K562 (cell line): ENCODE results near the gene SMC6. TPM values are rescaled to one million over a fixed set of nuclear protein-coding genes. Genes with fewer than 3 reads are reported as not detected.

Source experiments
- ATAC-seq: fragments of 200-7000 bp; cut with Tn5 transposase; 3 replicates; pipeline ENCODE4 v1.9.1; 2020; ENCODE audit warnings: moderate library complexity
- BruUV-seq: library from RNA; stranded (reverse); fragments of 400-500 nt; replicated peaks from 2 replicates; lab custom pipeline; 2021; lab: Mats Ljungman, UMichigan
- CTCF ChIA-PET: fragments of 300-600 bp; formaldehyde crosslinking; extraction: SDS; loops from one replicate; lab custom pipeline; 2021; ENCODE audit warnings: low intra/inter-chr PET ratio; lab: Yijun Ruan, JAX
- POLR2A ChIA-PET: fragments of 300-600, 350-650 bp; sonication (Branson Sonifier 250); formaldehyde crosslinking; extraction: SDS; loops from one replicate; lab custom pipeline; 2021; ENCODE audit warnings: antibody characterized with exemption, inconsistent platforms; lab: Yijun Ruan, JAX
- DNase-seq, 4 experiments: peaks; one replicate each; pipeline versions ENCODE4 v3.0.0 to v3.0.0-alpha.2; 2011 to 2018; ENCODE audit warnings: low spot score in 3 of 4, mixed read lengths in 3 of 4; ENCODE audit errors: extremely low read depth in 1 of 4
- FAIRE-seq: peaks from 2 replicates; lab custom pipeline; 2011; peaks lifted over from hg19 to GRCh38; lab: Jason Lieb, UNC
- H2AFZ ChIP-seq: 2 replicates; pipeline ENCODE4 v1.6.0; 2011; ENCODE audit warnings: low read depth, low read length, control low read depth, inconsistent platforms
- H3K27ac ChIP-seq: fragments of 200-600 bp; 3 replicates; pipeline ENCODE4 v1.8.0; 2011; ENCODE audit warnings: low read depth, mild to moderate bottlenecking, control low read depth, inconsistent platforms, low read length, moderate library complexity, mixed read lengths; ENCODE audit errors: extremely low read depth
- H3K27me3 ChIP-seq, 2 experiments: fragments of 300-600 bp in 1 of 2; 2 replicates in 1 of 2; 3 replicates in 1 of 2; pipeline versions ENCODE4 v1.6.0 to v1.8.0; 2011; ENCODE audit warnings: inconsistent platforms in 2 of 2, low read length in 2 of 2, mild to moderate bottlenecking in 1 of 2, mixed read lengths in 1 of 2, moderate library complexity in 1 of 2; ENCODE audit not compliant: control insufficient read depth in 2 of 2, insufficient read depth in 2 of 2
- H3K36me3 ChIP-seq: fragments of 300-600 bp; 3 replicates; pipeline ENCODE4 v1.8.0; 2011; ENCODE audit warnings: mild to moderate bottlenecking, low read length, inconsistent platforms; ENCODE audit not compliant: control insufficient read depth, insufficient read depth
- H3K4me1 ChIP-seq, 2 experiments: fragments of 200-600 bp in 1 of 2; replicated peaks in 1 of 2; 2 replicates in 1 of 2; 3 replicates in 1 of 2; pipeline versions ENCODE4 v1.5.1 to v1.8.0; 2011; ENCODE audit warnings: inconsistent platforms in 2 of 2, low read length in 2 of 2, mild to moderate bottlenecking in 1 of 2, mixed read lengths in 1 of 2, moderate library complexity in 1 of 2; ENCODE audit not compliant: control insufficient read depth in 2 of 2, insufficient read depth in 2 of 2
- H3K4me2 ChIP-seq: 2 replicates; pipeline ENCODE4 v1.6.1; 2011; ENCODE audit warnings: low read length, control low read depth, inconsistent platforms, mixed read lengths; ENCODE audit not compliant: insufficient read depth
- H3K4me3 ChIP-seq: fragments of 200-600 bp; sonication (generic), shearing (Covaris generic); 2 replicates; pipeline ENCODE4 v1.5.1; 2016; ENCODE audit warnings: control low read depth, inconsistent platforms
- H3K79me2 ChIP-seq: fragments of 200-600 bp; 3 replicates; pipeline ENCODE4 v1.8.0; 2011; ENCODE audit warnings: low read length, inconsistent platforms; ENCODE audit not compliant: control insufficient read depth, insufficient read depth
- H3K9ac ChIP-seq, 2 experiments: 2 replicates each; pipeline versions ENCODE4 v1.6.0 to v1.6.1; 2011; ENCODE audit warnings: low read depth in 2 of 2, low read length in 2 of 2, control low read depth in 1 of 2, inconsistent platforms in 1 of 2, mild to moderate bottlenecking in 1 of 2, mixed read lengths in 1 of 2; ENCODE audit not compliant: insufficient read depth in 1 of 2
- H3K9me1 ChIP-seq: one replicate; pipeline ENCODE4 v1.6.0; 2011; ENCODE audit warnings: inconsistent platforms, mild to moderate bottlenecking, low read length, moderate library complexity; ENCODE audit not compliant: control insufficient read depth, insufficient read depth
- H3K9me3 ChIP-seq: replicated peaks from 2 replicates; pipeline ENCODE4 v1.5.1; 2011; ENCODE audit warnings: low read depth, low read length, inconsistent platforms; ENCODE audit not compliant: control insufficient read depth, insufficient read depth
- H4K20me1 ChIP-seq: replicated peaks from 2 replicates; pipeline ENCODE4 v1.6.1; 2011; ENCODE audit warnings: low read length, inconsistent platforms, mixed read lengths; ENCODE audit not compliant: control insufficient read depth, insufficient read depth
- BHLHE40 ChIP-seq: IDR thresholded peaks from 2 replicates; pipeline ENCODE4 v1.6.1; 2011; ENCODE audit warnings: low read length, improper control_type of control experiment
- CAMTA2 ChIP-seq: fragments of 250-450 bp; sonication (Bioruptor Pico); conservative IDR thresholded peaks from 2 replicates; pipeline ENCODE4 v1.5.1; 2022
- KAT8 ChIP-seq: fragments of 450-650 bp; IDR thresholded peaks from 2 replicates; pipeline ENCODE4 v1.6.1; 2016; ENCODE audit warnings: low read depth, mild to moderate bottlenecking
- RAD21 ChIP-seq, 2 experiments: fragments of 250-450 bp in 1 of 2; fragments of 450-650 bp in 1 of 2; sonication (Bioruptor Pico) in 1 of 2; formaldehyde crosslinking in 1 of 2; IDR thresholded peaks in 1 of 2; conservative IDR thresholded peaks in 1 of 2; 2 replicates each; pipeline versions ENCODE4 v1.4.0 to v1.8.0; 2020 to 2022; ENCODE audit warnings: mild to moderate bottlenecking in 2 of 2, moderate library complexity in 1 of 2
- TCF7 ChIP-seq: sonication (generic); IDR thresholded peaks from 2 replicates; pipeline ENCODE4 v1.6.1; 2016; ENCODE audit warnings: antibody characterized with exemption, borderline replicate concordance
- THRAP3 ChIP-seq: fragments of 450-650 bp; IDR thresholded peaks from 2 replicates; pipeline ENCODE4 v1.6.1; 2016; ENCODE audit warnings: mild to moderate bottlenecking, inconsistent platforms, borderline replicate concordance
- XRCC5 ChIP-seq: fragments of 200-400 bp; formaldehyde crosslinking; IDR thresholded peaks from 2 replicates; pipeline ENCODE4 v1.6.1; 2017; ENCODE audit warnings: low read depth, mild to moderate bottlenecking, low read length
- ZFP30 ChIP-seq: fragments of 250-450 bp; sonication (Bioruptor Pico); IDR thresholded peaks from 2 replicates; pipeline ENCODE4 v1.8.0; 2022; ENCODE audit warnings: moderate library complexity, mild to moderate bottlenecking, inconsistent platforms, borderline replicate concordance
- WGBS: fragments of 100-300 bp; shearing (Covaris generic); methylation state at CpG from one replicate; pipeline ENCODE4 v1.1.6; 2016; ENCODE audit warnings: low coverage, mixed read lengths; ENCODE audit not compliant: insufficient coverage; ENCODE audit errors: missing lambda C conversion rate; 5-methylcytosine and 5-hydroxymethylcytosine counted together
- in situ Hi-C: fragments of 300-500 bp; cut with MboI; formaldehyde crosslinking; loops from 4 replicates; pipeline ENCODE4 v1.15.0; 2018; ENCODE audit warnings: inconsistent platforms, mixed read lengths
- intact Hi-C: fragments of 100-400 bp; cut with micrococcal nuclease; formaldehyde crosslinking; loops from 2 replicates; pipeline ENCODE4 v1.14.2; 2022
- polyA plus RNA-seq, 8 experiments: library from polyadenylated mRNA; depleted of rRNA in 4 of 8; stranded (reverse) in 5 of 8; unstranded in 3 of 8; fragments of >200 nt; fragmentation: Nextera tagmentation in 2 of 8; fragmentation: Illumina TruSeq in 1 of 8; extraction: Ambion mirVana in 2 of 8; extraction: Trizol in 1 of 8; gene quantifications; 2 replicates each; pipeline versions ENCODE4 v1.2.1 to v1.2.3, GENCODE V29; 2011 to 2014; ENCODE audit warnings: inconsistent platforms in 1 of 8, missing spikeins in 1 of 8
- total RNA-seq, 7 experiments: library from RNA; depleted of rRNA in 6 of 7; stranded (reverse); fragments of >200 nt in 6 of 7; fragmentation: Illumina TruSeq in 2 of 7; extraction: Trizol in 2 of 7; gene quantifications; 2 replicates each; pipeline versions ENCODE4 v1.2.1 to v1.2.3, GENCODE V29; 2011 to 2021; ENCODE audit warnings: low replicate concordance in 1 of 7
- TF ChIP-seq, protein P1 (sequence below), 2 experiments: fragments of 200-800 bp in 1 of 2; sonication (Bioruptor generic) in 1 of 2; sonication (generic) in 1 of 2; formaldehyde crosslinking in 1 of 2; IDR thresholded peaks in 1 of 2; conservative IDR thresholded peaks in 1 of 2; 2 replicates each; pipeline versions ENCODE4 v1.5.0 to v1.6.1; 2016 to 2020; ENCODE audit warnings: missing compliant biosample characterization in 1 of 2, missing genetic modification characterization in 1 of 2, missing genetic modification reagents in 1 of 2
- TF ChIP-seq, protein P2 (sequence below): sonication (generic); formaldehyde crosslinking; IDR thresholded peaks from 2 replicates; pipeline ENCODE4 v1.8.1; 2023; ENCODE audit warnings: mild to moderate bottlenecking, missing genetic modification reagents
- TF ChIP-seq, protein P3 (sequence below): fragments of 250-450 bp; sonication (Bioruptor Pico); IDR thresholded peaks from 2 replicates; pipeline ENCODE4 v1.8.0; 2022; ENCODE audit warnings: inconsistent platforms
- TF ChIP-seq, protein P4 (sequence below): fragments of 250-450 bp; sonication (Bioruptor Pico); IDR thresholded peaks from 2 replicates; pipeline ENCODE4 v1.5.0; 2020; ENCODE audit warnings: mild to moderate bottlenecking

Gene SMC6
- total and polyA plus RNA-seq, 9 of the 15 experiments (the other 6 are each of a cell fraction or from before 2014, with no cell fraction given) = 14.2 to 75.9 (median 47.7) TPM

DNA sequence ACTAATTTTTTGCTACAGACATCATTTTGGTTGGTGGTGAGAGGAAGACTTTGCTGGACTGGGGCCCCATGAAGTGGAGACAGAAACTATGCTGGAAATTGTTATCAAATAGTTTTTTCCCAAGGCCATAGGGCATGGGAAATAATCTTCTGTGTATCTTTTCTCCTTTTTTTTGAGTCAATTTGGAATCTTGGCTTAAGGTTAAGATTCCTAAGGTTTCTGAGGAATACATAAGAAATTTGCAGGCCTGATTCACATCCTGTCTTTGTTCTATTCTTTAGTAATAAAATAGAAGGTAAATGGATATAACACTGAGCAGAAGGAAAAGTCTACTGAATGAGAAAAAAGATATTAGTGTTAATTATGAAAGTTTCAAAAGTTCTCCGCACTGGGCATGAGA, 16.6 kb downstream of the SMC6 start:
- peaks cover 93% of the 10 kb centered on the region for H3K36me3 ChIP-seq

More for the DNA sequence above, 16.6 kb downstream of the SMC6 start:
- TF ChIP-seq, protein P1, sequence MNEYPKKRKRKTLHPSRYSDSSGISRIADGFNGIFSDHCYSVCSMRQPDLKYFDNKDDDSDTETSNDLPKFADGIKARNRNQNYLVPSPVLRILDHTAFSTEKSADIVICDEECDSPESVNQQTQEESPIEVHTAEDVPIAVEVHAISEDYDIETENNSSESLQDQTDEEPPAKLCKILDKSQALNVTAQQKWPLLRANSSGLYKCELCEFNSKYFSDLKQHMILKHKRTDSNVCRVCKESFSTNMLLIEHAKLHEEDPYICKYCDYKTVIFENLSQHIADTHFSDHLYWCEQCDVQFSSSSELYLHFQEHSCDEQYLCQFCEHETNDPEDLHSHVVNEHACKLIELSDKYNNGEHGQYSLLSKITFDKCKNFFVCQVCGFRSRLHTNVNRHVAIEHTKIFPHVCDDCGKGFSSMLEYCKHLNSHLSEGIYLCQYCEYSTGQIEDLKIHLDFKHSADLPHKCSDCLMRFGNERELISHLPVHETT (CRISPR knock-in tag; conservative IDR thresholded peaks at IDR 0.05 in 1 of 2, IDR thresholded peaks at IDR 0.05 in 1 of 2) = no peak
- no peak for TF ChIP-seq TCF7
- TF ChIP-seq, protein P2, sequence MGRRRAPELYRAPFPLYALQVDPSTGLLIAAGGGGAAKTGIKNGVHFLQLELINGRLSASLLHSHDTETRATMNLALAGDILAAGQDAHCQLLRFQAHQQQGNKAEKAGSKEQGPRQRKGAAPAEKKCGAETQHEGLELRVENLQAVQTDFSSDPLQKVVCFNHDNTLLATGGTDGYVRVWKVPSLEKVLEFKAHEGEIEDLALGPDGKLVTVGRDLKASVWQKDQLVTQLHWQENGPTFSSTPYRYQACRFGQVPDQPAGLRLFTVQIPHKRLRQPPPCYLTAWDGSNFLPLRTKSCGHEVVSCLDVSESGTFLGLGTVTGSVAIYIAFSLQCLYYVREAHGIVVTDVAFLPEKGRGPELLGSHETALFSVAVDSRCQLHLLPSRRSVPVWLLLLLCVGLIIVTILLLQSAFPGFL = no peak
- no peak for TF ChIP-seq THRAP3
- TF ChIP-seq XRCC5 = no peak
- TF ChIP-seq, protein P3, sequence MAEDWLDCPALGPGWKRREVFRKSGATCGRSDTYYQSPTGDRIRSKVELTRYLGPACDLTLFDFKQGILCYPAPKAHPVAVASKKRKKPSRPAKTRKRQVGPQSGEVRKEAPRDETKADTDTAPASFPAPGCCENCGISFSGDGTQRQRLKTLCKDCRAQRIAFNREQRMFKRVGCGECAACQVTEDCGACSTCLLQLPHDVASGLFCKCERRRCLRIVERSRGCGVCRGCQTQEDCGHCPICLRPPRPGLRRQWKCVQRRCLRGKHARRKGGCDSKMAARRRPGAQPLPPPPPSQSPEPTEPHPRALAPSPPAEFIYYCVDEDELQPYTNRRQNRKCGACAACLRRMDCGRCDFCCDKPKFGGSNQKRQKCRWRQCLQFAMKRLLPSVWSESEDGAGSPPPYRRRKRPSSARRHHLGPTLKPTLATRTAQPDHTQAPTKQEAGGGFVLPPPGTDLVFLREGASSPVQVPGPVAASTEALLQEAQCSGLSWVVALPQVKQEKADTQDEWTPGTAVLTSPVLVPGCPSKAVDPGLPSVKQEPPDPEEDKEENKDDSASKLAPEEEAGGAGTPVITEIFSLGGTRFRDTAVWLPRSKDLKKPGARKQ (CRISPR knock-in tag) = no peak
- TF ChIP-seq RAD21 (CRISPR knock-in tag; conservative IDR thresholded peaks at IDR 0.05 in 1 of 2, IDR thresholded peaks at IDR 0.05 in 1 of 2) = no peak
- no peak for TF ChIP-seq CAMTA2 (CRISPR knock-in tag)
- no peak for TF ChIP-seq KAT8
- TF ChIP-seq ZFP30 (CRISPR knock-in tag) = no peak
- TF ChIP-seq BHLHE40 = no peak
- TF ChIP-seq, protein P4, sequence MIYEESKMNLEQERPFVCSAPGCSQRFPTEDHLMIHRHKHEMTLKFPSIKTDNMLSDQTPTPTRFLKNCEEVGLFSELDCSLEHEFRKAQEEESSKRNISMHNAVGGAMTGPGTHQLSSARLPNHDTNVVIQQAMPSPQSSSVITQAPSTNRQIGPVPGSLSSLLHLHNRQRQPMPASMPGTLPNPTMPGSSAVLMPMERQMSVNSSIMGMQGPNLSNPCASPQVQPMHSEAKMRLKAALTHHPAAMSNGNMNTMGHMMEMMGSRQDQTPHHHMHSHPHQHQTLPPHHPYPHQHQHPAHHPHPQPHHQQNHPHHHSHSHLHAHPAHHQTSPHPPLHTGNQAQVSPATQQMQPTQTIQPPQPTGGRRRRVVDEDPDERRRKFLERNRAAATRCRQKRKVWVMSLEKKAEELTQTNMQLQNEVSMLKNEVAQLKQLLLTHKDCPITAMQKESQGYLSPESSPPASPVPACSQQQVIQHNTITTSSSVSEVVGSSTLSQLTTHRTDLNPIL (CRISPR knock-in tag) = no peak
- TF ChIP-seq, all 486 proteins: peak for 0
- FAIRE-seq (no peak), DNase-seq (no peak), ATAC-seq (no peak)
- no peaks in the 10 kb centered on the region for H3K4me1 ChIP-seq
- POLR2A ChIA-PET = no interaction called here
- H2AFZ ChIP-seq = no peak overlapping the region
- H3K4me2 ChIP-seq = no peak overlapping the region
- no peaks in the 10 kb centered on the region for H3K9me1 ChIP-seq
- WGBS = 100% methylated on average over 1 of the region's 1 CpG
- H3K9me3 ChIP-seq = no peaks in the 10 kb centered on the region
- BruUV-seq = no TSS peak
- no peak overlapping the region for H3K27ac ChIP-seq
- in situ Hi-C loops = no loop called here
- CTCF ChIA-PET = no interaction called here
- no peak overlapping the region for H3K4me3 ChIP-seq
- peaks cover 2% of the 10 kb centered on the region; the same call in 1 of the 3 replicates for H3K79me2 ChIP-seq
- intact Hi-C loops = no loop called here
- H4K20me1 ChIP-seq = no peaks in the 10 kb centered on the region
- H3K9ac ChIP-seq = no peak overlapping the region
- H3K27me3 ChIP-seq = no peaks in the 10 kb centered on the region
